Gastroesophageal sphincter (tissue), 3 donors: ENCODE data around the gene ARSI.

Source experiments
- CTCF ChIP-seq, 4 experiments: fragments of 200-600 bp in 2 of 4; fragments of 450-650 bp in 2 of 4; sonication (generic) in 1 of 4; IDR thresholded peaks; one replicate each; pipeline ENCODE4 v1.5.1; 2017 to 2019; ENCODE audit warnings: antibody characterized with exemption in 4 of 4, mild to moderate bottlenecking in 2 of 4, moderate library complexity in 2 of 4
- EP300 ChIP-seq: sonication (generic); formaldehyde crosslinking; IDR thresholded peaks from one replicate; pipeline ENCODE4 v1.6.1; 2017; ENCODE audit warnings: antibody characterized with exemption, mild to moderate bottlenecking
- POLR2AphosphoS5 ChIP-seq: sonication (generic); formaldehyde crosslinking; IDR thresholded peaks from one replicate; pipeline ENCODE4 v1.6.1; 2017; ENCODE audit warnings: antibody characterized with exemption

GRCh38 chr5:150266871-150267291 lies 35.8 kb downstream of the ARSI start:
- TF ChIP-seq POLR2AphosphoS5 = no peak
- no peak for TF ChIP-seq CTCF (IDR thresholded peaks at IDR 0.05)
- no peak for TF ChIP-seq EP300
